Measurements from ENCODE around the gene FRMD5.

DNA sequence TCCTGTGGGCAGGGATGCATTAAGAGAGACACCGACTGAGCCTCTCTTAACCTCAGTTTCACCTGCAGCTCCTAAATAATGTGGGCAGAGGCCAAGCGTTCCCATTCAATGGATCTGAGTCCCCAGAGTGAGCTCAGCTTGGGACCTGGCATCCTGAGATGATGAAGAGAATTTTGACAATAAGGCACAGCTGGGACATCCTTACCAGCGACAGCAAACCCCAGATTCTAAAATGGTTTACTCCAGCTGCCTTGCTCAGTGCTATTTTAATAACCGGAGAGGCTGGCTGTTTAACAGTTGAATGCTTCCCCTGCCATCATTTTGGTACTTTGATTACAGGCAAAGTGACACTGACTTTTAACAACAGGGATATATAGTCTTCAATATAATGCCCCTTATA lies 244.5 kb downstream of the FRMD5 start:
- TF ChIP-seq POLR2A (IDR thresholded peaks at IDR 0.05; ENCODE audit: low read length), result no peak
- TF ChIP-seq MYC (IDR thresholded peaks at IDR 0.05; ENCODE audit: borderline replicate concordance, low read length), result no peak
- no peak for TF ChIP-seq JUN (IDR thresholded peaks at IDR 0.05)
- no peak for TF ChIP-seq TFCP2L1 (CRISPR knock-in tag; IDR thresholded peaks at IDR 0.05)
- no peak for TF ChIP-seq HMGXB4 (CRISPR knock-in tag; IDR thresholded peaks at IDR 0.05; ENCODE audit: borderline replicate concordance)
- TF ChIP-seq, protein P1, sequence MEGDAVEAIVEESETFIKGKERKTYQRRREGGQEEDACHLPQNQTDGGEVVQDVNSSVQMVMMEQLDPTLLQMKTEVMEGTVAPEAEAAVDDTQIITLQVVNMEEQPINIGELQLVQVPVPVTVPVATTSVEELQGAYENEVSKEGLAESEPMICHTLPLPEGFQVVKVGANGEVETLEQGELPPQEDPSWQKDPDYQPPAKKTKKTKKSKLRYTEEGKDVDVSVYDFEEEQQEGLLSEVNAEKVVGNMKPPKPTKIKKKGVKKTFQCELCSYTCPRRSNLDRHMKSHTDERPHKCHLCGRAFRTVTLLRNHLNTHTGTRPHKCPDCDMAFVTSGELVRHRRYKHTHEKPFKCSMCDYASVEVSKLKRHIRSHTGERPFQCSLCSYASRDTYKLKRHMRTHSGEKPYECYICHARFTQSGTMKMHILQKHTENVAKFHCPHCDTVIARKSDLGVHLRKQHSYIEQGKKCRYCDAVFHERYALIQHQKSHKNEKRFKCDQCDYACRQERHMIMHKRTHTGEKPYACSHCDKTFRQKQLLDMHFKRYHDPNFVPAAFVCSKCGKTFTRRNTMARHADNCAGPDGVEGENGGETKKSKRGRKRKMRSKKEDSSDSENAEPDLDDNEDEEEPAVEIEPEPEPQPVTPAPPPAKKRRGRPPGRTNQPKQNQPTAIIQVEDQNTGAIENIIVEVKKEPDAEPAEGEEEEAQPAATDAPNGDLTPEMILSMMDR (IDR thresholded peaks at IDR 0.05), result no peak
- TF ChIP-seq REST (IDR thresholded peaks at IDR 0.05), result no peak
- no peak for TF ChIP-seq CBX8 (IDR thresholded peaks at IDR 0.05)
- no peak for TF ChIP-seq USF2 (IDR thresholded peaks at IDR 0.05)
- no peak for TF ChIP-seq RAD21 (conservative IDR thresholded peaks at IDR 0.05 in 1 of 2, IDR thresholded peaks at IDR 0.05 in 1 of 2)
- TF ChIP-seq PHF8 (IDR thresholded peaks at IDR 0.05; ENCODE audit: borderline replicate concordance, low read depth), result no peak
- no peak for TF ChIP-seq RFX5 (IDR thresholded peaks at IDR 0.05)
- TF ChIP-seq PBX3 (IDR thresholded peaks at IDR 0.05), result no peak
